ENCODE results near the gene HOOK1. TPM values are rescaled to one million over a fixed set of nuclear protein-coding genes. Genes with fewer than 3 reads are reported as not detected.
A peak's percentile ranks its signal among the peaks of the same experiment; 100 is the strongest.

The HOOK1 gene
- total and polyA plus RNA-seq, 2 of the 13 experiments (the other 11 are each of a cell fraction or from before 2014, with no cell fraction given) = 11.3 to 24.2 TPM

- TF ChIP-seq GFI1 (CRISPR knock-in tag; IDR thresholded peaks at IDR 0.05; ENCODE audit: borderline replicate concordance) (peak; percentile 54; the same call in 1 of the 2 replicates), ZNF205 (CRISPR knock-in tag; IDR thresholded peaks at IDR 0.05) (peak; percentile 67; the same call in 1 of the 2 replicates), GATAD2A (CRISPR knock-in tag; IDR thresholded peaks at IDR 0.05) (peak; percentile 82; the same call in 1 of the 2 replicates), ZFP1 (CRISPR knock-in tag; IDR thresholded peaks at IDR 0.05) (0 out of 2 replicates have a peak, but pooled peaks have one; percentile 30), ZSCAN9 (CRISPR knock-in tag; IDR thresholded peaks at IDR 0.05; ENCODE audit: borderline replicate concordance) (0 out of 2 replicates have a peak, but pooled peaks have one; percentile 28), ZNF556 (CRISPR knock-in tag; IDR thresholded peaks at IDR 0.05; ENCODE audit: borderline replicate concordance) (no peak), ZNF816 (CRISPR knock-in tag; IDR thresholded peaks at IDR 0.05; ENCODE audit: borderline replicate concordance) (0 out of 2 replicates have a peak, but pooled peaks have one; percentile 14), ZBTB44 (CRISPR knock-in tag; IDR thresholded peaks at IDR 0.05) (no peak), MAX (IDR thresholded peaks at IDR 0.05) (peak; percentile 88), ZNF546 (CRISPR knock-in tag; conservative IDR thresholded peaks at IDR 0.05) (0 out of 2 replicates have a peak, but pooled peaks have one; percentile 32), ZMYM3 (CRISPR knock-in tag; IDR thresholded peaks at IDR 0.05) (peak; percentile 44; the same call in 1 of the 2 replicates), MXI1 (IDR thresholded peaks at IDR 0.05; ENCODE audit: borderline replicate concordance, low read depth, low read length) (peak; percentile 43; the same call in 1 of the 3 replicates), ZNF530 (CRISPR knock-in tag; IDR thresholded peaks at IDR 0.05; ENCODE audit: low read depth) (no peak), DMAP1 (CRISPR knock-in tag; IDR thresholded peaks at IDR 0.05) (peak; percentile 83), ADNP (CRISPR knock-in tag; IDR thresholded peaks at IDR 0.05) (no peak), KAT7 (CRISPR knock-in tag; IDR thresholded peaks at IDR 0.05; ENCODE audit: borderline replicate concordance) (no peak), FOXJ3 (CRISPR knock-in tag; IDR thresholded peaks at IDR 0.05; ENCODE audit: borderline replicate concordance) (peak; percentile 71; the same call in 1 of the 2 replicates), SIX4 (CRISPR knock-in tag; IDR thresholded peaks at IDR 0.05) (peak; percentile 81), THAP11 (CRISPR knock-in tag; IDR thresholded peaks at IDR 0.05) (peak; percentile 54; the same call in 1 of the 2 replicates), FOXO1 (CRISPR knock-in tag; IDR thresholded peaks at IDR 0.05) (peak; percentile 82), IKZF5 (CRISPR knock-in tag; IDR thresholded peaks at IDR 0.05) (0 out of 2 replicates have a peak, but pooled peaks have one; percentile 43), RCOR2 (CRISPR knock-in tag; IDR thresholded peaks at IDR 0.05) (peak; percentile 56), RFXANK (CRISPR knock-in tag; IDR thresholded peaks at IDR 0.05) (peak; percentile 33; the same call in 1 of the 2 replicates), BATF2 (CRISPR knock-in tag; IDR thresholded peaks at IDR 0.05) (no peak), HNF1B (CRISPR knock-in tag; IDR thresholded peaks at IDR 0.05) (peak; percentile 53; the same call in 1 of the 2 replicates), TCF7 (IDR thresholded peaks at IDR 0.05; ENCODE audit: low read depth) (peak; percentile 89), KMT2B (CRISPR knock-in tag; IDR thresholded peaks at IDR 0.05) (peak; percentile 53; the same call in 1 of the 2 replicates), HMG20B (CRISPR knock-in tag; conservative IDR thresholded peaks at IDR 0.05) (0 out of 2 replicates have a peak, but pooled peaks have one; percentile 59)
These were observed 42.1 kb downstream of the HOOK1 start (continued) for GRCh38 chr1:59856725-59857338.

Data from HepG2 (cell line).